Measurements from ENCODE around the gene ADK. TPM values are rescaled to one million over a fixed set of nuclear protein-coding genes. Genes with fewer than 3 reads are reported as not detected.

Gene ADK
- total RNA-seq, 1 experiment from 2014 or later: 26.8 TPM

- Histone ChIP-seq H2BK20ac (ENCODE audit: low read depth, low read length, poor library complexity, severe bottlenecking) (no peak overlapping the region), H4K91ac (ENCODE audit: insufficient read length, low read depth, low read length) (no peak overlapping the region), H3K27ac (ENCODE audit: insufficient read length, low read depth, low read length) (no peak overlapping the region), H3K79me1 (ENCODE audit: insufficient read depth, low read depth, low read length, poor library complexity, severe bottlenecking) (no peaks in the 10 kb centered on the region), H3K14ac (ENCODE audit: insufficient read depth, low read length) (no peak overlapping the region), H3K23ac (ENCODE audit: insufficient read length, low read depth, low read length) (no peak overlapping the region), H4K5ac (ENCODE audit: insufficient read length, low read depth, low read length) (no peak overlapping the region), H3K4ac (ENCODE audit: low read depth, low read length) (no peak overlapping the region), H3K4me1 (ENCODE audit: insufficient read depth, low read length) (no peaks in the 10 kb centered on the region; the same call in 1 of the 2 replicates), H2AFZ (ENCODE audit: low read length) (no peak overlapping the region), H3K56ac (ENCODE audit: insufficient read length, low read depth, low read length) (no peak overlapping the region), H4K20me1 (ENCODE audit: control insufficient read depth, insufficient read depth, insufficient read length) (no peaks in the 10 kb centered on the region), H3K9ac (ENCODE audit: extremely low read depth, insufficient read length, low read length) (no peak overlapping the region), H3K4me2 (ENCODE audit: insufficient read depth, insufficient read length, low read length) (no peak overlapping the region), H2AK5ac (ENCODE audit: insufficient read length, low read length) (no peak overlapping the region), H3T11ph (ENCODE audit: low read length) (no peak overlapping the region), H3K27me3 (ENCODE audit: insufficient read depth, low read length) (no peaks in the 10 kb centered on the region), H2BK12ac (ENCODE audit: insufficient read length, low read depth, low read length) (no peak overlapping the region), H2BK5ac (ENCODE audit: insufficient read length, low read length) (no peak overlapping the region), H3K23me2 (ENCODE audit: insufficient read length, low read depth, low read length, poor library complexity, severe bottlenecking) (no peaks in the 10 kb centered on the region), H2BK120ac (ENCODE audit: low read depth, low read length, poor library complexity, severe bottlenecking) (no peak overlapping the region), H3K79me2 (ENCODE audit: insufficient read depth, low read length) (no peaks in the 10 kb centered on the region), H2BK15ac (ENCODE audit: low read depth, low read length) (no peak overlapping the region), H3K18ac (ENCODE audit: insufficient read length, low read depth, low read length) (no peak overlapping the region), H3K9me3 (ENCODE audit: control insufficient read depth, low read depth, low read length) (no peaks in the 10 kb centered on the region), H4K8ac (replicated peaks; ENCODE audit: insufficient read length, low read depth, low read length) (no peak overlapping the region)
- peaks cover 14 to 20% of the 10 kb centered on the region in 2 experiments for H3K4me1 Mint-ChIP-seq
- no peak overlapping the region for H3K4me3 Mint-ChIP-seq
- WGBS (ENCODE audit: extremely low coverage, insufficient read length, low lambda C conversion rate): no CpG with 5 or more reads among the region's 2 CpGs
- no peaks in the 10 kb centered on the region for H3K9me3 Mint-ChIP-seq
- TF ChIP-seq CTCF (conservative IDR thresholded peaks at IDR 0.05): no peak
- no peaks in the 10 kb centered on the region for H3K27me3 Mint-ChIP-seq (ENCODE audit: low read depth)
- no peak for DNase-seq
- no peaks in the 10 kb centered on the region for H3K36me3 Mint-ChIP-seq (ENCODE audit: insufficient read depth in 1 of 3, low read depth in 3 of 3)
- peak overlapping the region; percentile 10 to 76 (median 16); a peak in 5 of 7 replicates for H3K27ac Mint-ChIP-seq
These were observed 393.1 kb downstream of the ADK start for GRCh38 chr10:74544106-74544505.
